PFSK-1 (cell line): ENCODE results near the gene FOXRED2.

ENCODE experiments used
- FOXP2 ChIP-seq: optimal IDR thresholded peaks from 2 replicates; pipeline ENCODE3; 2011; ENCODE audit warnings: borderline replicate concordance, control low read depth, inconsistent platforms; ENCODE audit not compliant: insufficient read depth; ENCODE audit errors: extremely low read length, extremely low read depth
- POLR2AphosphoS5 ChIP-seq: IDR thresholded peaks from 2 replicates; pipeline ENCODE4 v1.6.1; 2012; ENCODE audit warnings: low read depth, mild to moderate bottlenecking, control low read depth, low read length, moderate library complexity
- SIN3A ChIP-seq: IDR thresholded peaks from 2 replicates; pipeline ENCODE4 v1.6.1; 2012; ENCODE audit warnings: mild to moderate bottlenecking, low read length, moderate library complexity, borderline replicate concordance; ENCODE audit not compliant: insufficient read depth
- TAF1 ChIP-seq: IDR thresholded peaks from 2 replicates; pipeline ENCODE4 v1.6.1; 2012; ENCODE audit warnings: low read length, control low read depth, borderline replicate concordance; ENCODE audit not compliant: insufficient read depth
- TF ChIP-seq, protein P1 (sequence below), 2 experiments: IDR thresholded peaks; 2 replicates each; pipeline versions ENCODE4 v1.6.1 to v1.8.0; 2011 to 2012; ENCODE audit warnings: low read depth in 2 of 2, low read length in 2 of 2, control low read depth in 1 of 2, inconsistent platforms in 1 of 2, mild to moderate bottlenecking in 1 of 2, moderate library complexity in 1 of 2; ENCODE audit not compliant: insufficient read depth in 1 of 2

The FOXRED2 gene

DNA sequence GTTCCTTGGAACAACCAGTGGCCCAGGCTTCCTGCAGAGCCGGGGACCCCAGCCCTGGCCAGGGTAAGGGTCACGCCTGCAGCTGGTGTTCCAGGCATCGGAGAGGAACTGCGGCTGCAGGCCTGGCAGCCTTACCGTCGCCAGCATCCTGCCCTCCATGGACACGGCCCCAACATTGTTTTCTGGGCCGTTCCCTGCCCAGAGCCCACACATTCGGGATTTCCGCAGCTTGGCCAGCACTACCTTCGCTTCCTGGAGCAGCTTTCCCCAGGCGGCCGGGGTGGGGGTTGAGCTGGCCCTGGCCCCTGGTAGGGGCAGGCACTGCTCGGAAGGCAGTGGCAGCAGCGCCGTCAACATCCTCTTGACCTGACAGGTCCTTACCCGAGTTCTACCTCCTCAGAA is 43.1 kb downstream of the FOXRED2 start:
- TF ChIP-seq SIN3A (no peak), TAF1 (no peak), FOXP2 (no peak), POLR2AphosphoS5 (no peak)
- TF ChIP-seq, protein P1, sequence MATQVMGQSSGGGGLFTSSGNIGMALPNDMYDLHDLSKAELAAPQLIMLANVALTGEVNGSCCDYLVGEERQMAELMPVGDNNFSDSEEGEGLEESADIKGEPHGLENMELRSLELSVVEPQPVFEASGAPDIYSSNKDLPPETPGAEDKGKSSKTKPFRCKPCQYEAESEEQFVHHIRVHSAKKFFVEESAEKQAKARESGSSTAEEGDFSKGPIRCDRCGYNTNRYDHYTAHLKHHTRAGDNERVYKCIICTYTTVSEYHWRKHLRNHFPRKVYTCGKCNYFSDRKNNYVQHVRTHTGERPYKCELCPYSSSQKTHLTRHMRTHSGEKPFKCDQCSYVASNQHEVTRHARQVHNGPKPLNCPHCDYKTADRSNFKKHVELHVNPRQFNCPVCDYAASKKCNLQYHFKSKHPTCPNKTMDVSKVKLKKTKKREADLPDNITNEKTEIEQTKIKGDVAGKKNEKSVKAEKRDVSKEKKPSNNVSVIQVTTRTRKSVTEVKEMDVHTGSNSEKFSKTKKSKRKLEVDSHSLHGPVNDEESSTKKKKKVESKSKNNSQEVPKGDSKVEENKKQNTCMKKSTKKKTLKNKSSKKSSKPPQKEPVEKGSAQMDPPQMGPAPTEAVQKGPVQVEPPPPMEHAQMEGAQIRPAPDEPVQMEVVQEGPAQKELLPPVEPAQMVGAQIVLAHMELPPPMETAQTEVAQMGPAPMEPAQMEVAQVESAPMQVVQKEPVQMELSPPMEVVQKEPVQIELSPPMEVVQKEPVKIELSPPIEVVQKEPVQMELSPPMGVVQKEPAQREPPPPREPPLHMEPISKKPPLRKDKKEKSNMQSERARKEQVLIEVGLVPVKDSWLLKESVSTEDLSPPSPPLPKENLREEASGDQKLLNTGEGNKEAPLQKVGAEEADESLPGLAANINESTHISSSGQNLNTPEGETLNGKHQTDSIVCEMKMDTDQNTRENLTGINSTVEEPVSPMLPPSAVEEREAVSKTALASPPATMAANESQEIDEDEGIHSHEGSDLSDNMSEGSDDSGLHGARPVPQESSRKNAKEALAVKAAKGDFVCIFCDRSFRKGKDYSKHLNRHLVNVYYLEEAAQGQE (IDR thresholded peaks at IDR 0.05; ENCODE audit: insufficient read depth in 1 of 2, low read depth in 2 of 2, low read length in 2 of 2) = no peak

DNA sequence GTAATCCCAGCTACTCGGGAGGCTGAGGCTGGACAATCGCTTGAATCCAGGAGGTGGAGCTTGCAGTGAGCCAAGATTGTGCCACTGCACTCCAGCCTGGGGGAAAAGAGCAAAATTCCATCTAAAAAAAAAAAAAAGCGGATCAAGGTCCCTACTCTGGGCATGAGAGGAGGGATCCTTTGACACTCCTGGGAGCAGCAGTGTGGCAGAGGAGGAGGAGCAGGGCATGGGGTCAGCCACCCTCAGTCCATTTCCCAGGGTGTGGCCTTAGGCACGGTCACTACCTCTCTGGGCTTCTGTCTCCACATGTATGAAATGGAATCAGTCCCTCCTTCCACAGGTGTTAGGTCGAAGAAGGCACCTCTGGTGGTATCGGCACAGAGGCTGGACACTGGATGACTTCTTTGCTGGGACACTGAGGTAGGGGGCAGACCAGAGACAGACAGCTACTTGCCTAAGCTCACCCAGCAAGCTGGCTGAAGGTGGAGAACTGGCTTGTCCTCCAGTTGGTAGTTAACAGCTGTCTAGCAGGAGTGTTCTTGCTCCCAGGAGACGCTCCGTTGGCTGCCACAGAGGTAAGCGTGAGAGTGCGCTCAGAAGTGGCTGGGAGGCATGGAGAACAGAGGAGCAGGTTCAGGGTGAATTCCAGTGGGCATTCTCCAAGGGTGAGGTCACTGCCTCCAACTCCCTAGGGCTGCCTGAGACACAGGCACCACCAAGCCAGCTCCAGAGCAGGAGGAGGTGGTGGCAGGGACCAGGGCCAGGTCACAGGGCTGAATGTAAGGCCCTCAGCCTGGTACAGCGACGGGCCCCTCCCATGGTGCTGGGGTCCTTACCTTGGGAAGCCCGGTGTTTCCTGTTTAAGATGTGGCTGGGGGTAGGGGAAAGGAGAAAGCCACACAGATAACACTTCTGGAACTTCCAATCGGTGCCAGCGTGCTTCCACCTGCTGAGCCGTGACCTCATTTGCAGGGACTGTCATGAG is 44.9 kb downstream of the FOXRED2 start:
- TF ChIP-seq, protein P1 (IDR thresholded peaks at IDR 0.05; ENCODE audit: insufficient read depth in 1 of 2, low read depth in 2 of 2, low read length in 2 of 2) = no peak

DNA sequence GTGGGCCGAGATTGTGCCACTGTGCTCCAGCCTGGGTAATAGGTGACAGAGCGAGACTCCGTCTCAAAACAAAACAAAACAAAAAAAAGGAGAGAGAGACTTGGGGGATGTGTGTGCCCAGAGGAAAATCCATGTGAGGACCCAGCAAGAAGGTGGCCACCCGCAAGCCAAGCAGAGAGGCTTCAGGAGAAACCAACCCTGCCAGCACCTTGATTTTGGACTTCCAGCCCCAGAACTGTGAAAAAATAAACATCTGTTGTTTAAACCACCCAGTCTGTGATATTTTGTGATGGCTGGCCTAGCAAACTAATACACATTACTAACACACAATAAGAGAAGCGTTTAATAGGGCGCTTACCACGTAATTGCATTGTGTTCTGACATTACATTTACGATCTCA is 46.6 kb downstream of the FOXRED2 start:
- TF ChIP-seq FOXP2 = no peak
- no peak for TF ChIP-seq TAF1
- no peak for TF ChIP-seq SIN3A
- TF ChIP-seq POLR2AphosphoS5 = no peak
- TF ChIP-seq, protein P1 (IDR thresholded peaks at IDR 0.05; ENCODE audit: insufficient read depth in 1 of 2, low read depth in 2 of 2, low read length in 2 of 2) = no peak

DNA sequence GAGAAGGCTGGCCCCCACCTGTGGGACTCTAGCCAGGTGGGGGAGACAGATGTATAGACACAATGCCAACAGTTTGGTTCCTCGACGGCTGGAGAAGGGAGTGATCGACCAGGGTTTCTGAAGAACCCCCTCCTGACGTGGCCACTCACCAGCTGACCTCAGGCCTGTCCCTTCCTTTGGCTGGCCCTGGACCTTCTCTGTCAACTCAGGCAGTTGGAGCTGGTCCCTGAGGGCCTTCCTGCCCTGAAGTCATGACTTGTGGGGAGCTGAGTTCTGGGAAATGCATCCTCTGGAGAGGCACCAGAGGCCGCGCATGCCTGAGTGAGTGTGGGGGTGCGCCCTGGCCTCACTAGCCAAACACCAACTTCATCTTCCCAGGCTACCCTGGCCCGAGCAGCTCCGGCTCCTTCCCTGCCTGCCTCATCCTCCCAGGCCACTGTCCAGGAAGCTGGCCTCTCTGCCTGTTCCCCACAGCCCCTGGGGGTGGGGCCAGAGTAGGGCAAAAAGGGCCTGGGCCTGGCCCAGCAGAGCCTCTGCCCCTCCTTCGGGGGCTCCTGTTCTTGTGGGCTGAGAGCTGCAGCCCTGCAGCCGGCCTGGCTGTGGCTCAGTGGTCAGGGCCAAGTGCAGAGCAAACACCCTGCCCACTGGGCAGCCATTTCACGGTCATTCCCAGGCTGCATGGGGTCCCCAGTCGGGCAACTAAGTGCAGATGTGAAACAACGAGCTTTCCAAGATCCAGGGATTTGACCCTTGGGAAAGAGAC is 49.0 kb downstream of the FOXRED2 start:
- TF ChIP-seq POLR2AphosphoS5 = no peak
- no peak for TF ChIP-seq SIN3A
- no peak for TF ChIP-seq TAF1
- TF ChIP-seq, protein P1 (IDR thresholded peaks at IDR 0.05; ENCODE audit: insufficient read depth in 1 of 2, low read depth in 2 of 2, low read length in 2 of 2) = no peak
- TF ChIP-seq FOXP2 = no peak

DNA sequence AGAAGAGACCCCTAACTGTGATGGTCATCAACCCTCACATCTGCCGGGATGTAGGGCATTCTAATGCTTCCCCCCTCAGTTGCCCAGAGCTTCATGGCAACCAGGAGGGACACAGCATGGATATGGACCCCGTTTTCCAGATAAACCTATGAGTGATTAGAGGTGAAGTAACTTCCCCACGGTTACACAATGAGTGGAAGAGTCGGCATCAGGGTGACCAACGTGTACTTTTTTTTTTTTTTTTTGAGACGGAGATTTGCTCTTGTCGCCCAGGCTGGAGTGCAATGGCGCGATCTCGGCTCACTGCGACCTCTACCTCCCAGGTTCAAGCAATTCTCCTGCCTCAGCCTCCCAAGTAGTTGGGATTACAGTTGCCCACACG is 50.4 kb downstream of the FOXRED2 start:
- no peak for TF ChIP-seq POLR2AphosphoS5
- TF ChIP-seq, protein P1 (IDR thresholded peaks at IDR 0.05; ENCODE audit: insufficient read depth in 1 of 2, low read depth in 2 of 2, low read length in 2 of 2) = no peak
- no peak for TF ChIP-seq SIN3A
- TF ChIP-seq TAF1 = no peak
- TF ChIP-seq FOXP2 = no peak
